Activated CD8-positive, alpha-beta T cell treated with anti-CD3 and anti-CD28 coated beads for 36 hours (primary cell): Measurements from ENCODE around the gene CYP4A22. TPM values are rescaled to one million over a fixed set of nuclear protein-coding genes. Genes with fewer than 3 reads are reported as not detected.
"Not testable (repeated sequence)": the region's sequence is repeated elsewhere in the genome, so short reads cannot be mapped to it uniquely, and the experiment has no call there.

Experiments
- ATAC-seq: fragments of 200-7000 bp; cut with Tn5 transposase; one replicate; pipeline ENCODE4 v1.10.0; 2021; ENCODE audit warnings: mild to moderate bottlenecking, moderate library complexity
- CTCF ChIA-PET: fragments of 350-600 bp; sonication (Branson Sonifier 250); formaldehyde crosslinking; loops from one replicate; lab custom pipeline; 2021; ENCODE audit warnings: antibody characterized with exemption; lab: Charles Lee
- POLR2A ChIA-PET: fragments of 350-600 bp; sonication (Branson Sonifier 250); formaldehyde crosslinking; loops from one replicate; lab custom pipeline; 2021; ENCODE audit warnings: antibody characterized with exemption; lab: Charles Lee
- DNase-seq: peaks from one replicate; pipeline ENCODE4 v3.0.0-alpha.2; 2020
- H3K27ac Mint-ChIP-seq: one replicate; pipeline ENCODE4 v1.8.0; 2021; ENCODE audit warnings: mild to moderate bottlenecking, mixed read lengths
- H3K27me3 Mint-ChIP-seq: one replicate; pipeline ENCODE4 v1.8.0; 2021; ENCODE audit warnings: mixed read lengths
- H3K36me3 Mint-ChIP-seq: one replicate; pipeline ENCODE4 v1.8.0; 2021; ENCODE audit warnings: low read depth, mixed read lengths
- H3K4me1 Mint-ChIP-seq: one replicate; pipeline ENCODE4 v1.8.0; 2021; ENCODE audit warnings: low read depth, mixed read lengths
- H3K4me3 Mint-ChIP-seq: one replicate; pipeline ENCODE4 v1.8.0; 2021; ENCODE audit warnings: mild to moderate bottlenecking, moderate library complexity, mixed read lengths
- H3K9me3 Mint-ChIP-seq: one replicate; pipeline ENCODE4 v1.8.0; 2021; ENCODE audit warnings: mixed read lengths
- CTCF ChIP-seq: fragments of 200-600 bp; IDR thresholded peaks from one replicate; pipeline ENCODE4 v1.8.0; 2022; ENCODE audit warnings: antibody characterized with exemption, mild to moderate bottlenecking
- intact Hi-C: fragments of 100-400 bp; cut with micrococcal nuclease; formaldehyde crosslinking; loops from one replicate; pipeline ENCODE4 v1.10.0; 2022
- total RNA-seq, 2 experiments: library from RNA; stranded (reverse); gene quantifications; one replicate each; pipeline ENCODE4 v1.2.3, GENCODE V29; 2021

Gene CYP4A22
- not detected for total RNA-seq

- H3K36me3 Mint-ChIP-seq: no peaks in the 10 kb centered on the region
- no peak within 1 kb of the TSS for H3K27ac Mint-ChIP-seq
- ATAC-seq (no peak), DNase-seq (no peak)
- peaks cover 3% of the 10 kb centered on the region for H3K27me3 Mint-ChIP-seq
- TF ChIP-seq CTCF: no peak
- no peaks in the 10 kb centered on the region for H3K4me1 Mint-ChIP-seq
- POLR2A ChIA-PET: no interaction called here
- intact Hi-C loops: no loop called here
- no peak within 1 kb of the TSS for H3K4me3 Mint-ChIP-seq
- no peaks in the 10 kb centered on the region for H3K9me3 Mint-ChIP-seq
- CTCF ChIA-PET: no interaction called here
These were observed at the start of gene CYP4A22 for GRCh38 chr1:47137198-47137597. TSS of gene CYP4A22 (plus strand) at chr1:47137441. CDS start at chr1:47137486, 45 bp downstream.

GRCh38 chr1:47089356-47089755 lies 47.9 kb upstream of the CYP4A22 start:
- H3K4me1 Mint-ChIP-seq, H3K4me3 Mint-ChIP-seq, H3K27ac Mint-ChIP-seq, H3K27me3 Mint-ChIP-seq, POLR2A ChIA-PET, ATAC-seq, CTCF ChIA-PET, H3K9me3 Mint-ChIP-seq, intact Hi-C loops, H3K36me3 Mint-ChIP-seq: not testable (repeated sequence)
- peak; percentile 70 for TF ChIP-seq CTCF
- peak; percentile 61 for DNase-seq

GRCh38 chr1:47091476-47091875 lies 45.8 kb upstream of the CYP4A22 start:
- H3K36me3 Mint-ChIP-seq, ATAC-seq, CTCF ChIA-PET, H3K27me3 Mint-ChIP-seq, intact Hi-C loops, H3K4me1 Mint-ChIP-seq, POLR2A ChIA-PET, H3K27ac Mint-ChIP-seq, H3K4me3 Mint-ChIP-seq, DNase-seq, H3K9me3 Mint-ChIP-seq: not testable (repeated sequence)
- TF ChIP-seq CTCF: peak; percentile 42

GRCh38 chr1:47104816-47105215 lies 32.4 kb upstream of the CYP4A22 start:
- ATAC-seq (no peak), DNase-seq (no peak)
- H3K27ac Mint-ChIP-seq: no peak overlapping the region
- no peak for TF ChIP-seq CTCF
- H3K36me3 Mint-ChIP-seq: no peaks in the 10 kb centered on the region
- ChIA-PET POLR2A (no interaction called here), CTCF (no interaction called here)
- H3K27me3 Mint-ChIP-seq: peaks cover 14% of the 10 kb centered on the region
- H3K4me3 Mint-ChIP-seq: no peak overlapping the region
- intact Hi-C loops: no loop called here
- peaks cover 11% of the 10 kb centered on the region for H3K9me3 Mint-ChIP-seq
- no peaks in the 10 kb centered on the region for H3K4me1 Mint-ChIP-seq

GRCh38 chr1:47106792-47107191 lies 30.4 kb upstream of the CYP4A22 start:
- Mint-ChIP-seq H3K27ac (no peak overlapping the region), H3K36me3 (no peaks in the 10 kb centered on the region), H3K4me3 (no peak overlapping the region), H3K27me3 (peaks cover 13% of the 10 kb centered on the region), H3K4me1 (no peaks in the 10 kb centered on the region), H3K9me3 (peaks cover 11% of the 10 kb centered on the region)
- no peak for TF ChIP-seq CTCF
- CTCF ChIA-PET: no interaction called here
- DNase-seq (no peak), ATAC-seq (no peak)
- POLR2A ChIA-PET: no interaction called here
- intact Hi-C loops: no loop called here

- H3K36me3 Mint-ChIP-seq, H3K9me3 Mint-ChIP-seq, intact Hi-C loops, H3K27ac Mint-ChIP-seq, H3K4me3 Mint-ChIP-seq, POLR2A ChIA-PET, ATAC-seq, H3K4me1 Mint-ChIP-seq, CTCF ChIA-PET: not testable (repeated sequence)
- peaks cover 13% of the 10 kb centered on the region for H3K27me3 Mint-ChIP-seq
- DNase-seq: peak; percentile 3
These were observed 29.2 kb upstream of the CYP4A22 start for GRCh38 chr1:47107851-47108574.

- POLR2A ChIA-PET, ATAC-seq, H3K9me3 Mint-ChIP-seq: not testable (repeated sequence)
These were observed 27.8 kb upstream of the CYP4A22 start for GRCh38 chr1:47109482-47109881.

More at GRCh38 chr1:47109482-47109881, 27.8 kb upstream of the CYP4A22 start:
- H3K4me3 Mint-ChIP-seq, H3K4me1 Mint-ChIP-seq, CTCF ChIA-PET, DNase-seq, intact Hi-C loops, H3K36me3 Mint-ChIP-seq, H3K27ac Mint-ChIP-seq: not testable (repeated sequence)
- H3K27me3 Mint-ChIP-seq: peaks cover 14% of the 10 kb centered on the region
